ENCODE measurements around the gene MAVS. TPM values are rescaled to one million over a fixed set of nuclear protein-coding genes. Genes with fewer than 3 reads are reported as not detected.

MAVS gene
- total and polyA plus RNA-seq, 2 donors (not counting 3 experiments of a cell fraction or from before 2014, with no cell fraction given), result 18.8 to 40.7 TPM

GRCh38 chr20:3803854-3804253, 42.8 kb upstream of the MAVS start:
- no peak for FAIRE-seq
- no peak overlapping the region for H3K4me3 ChIP-seq (replicated peaks in 1 of 3; ENCODE audit: insufficient read depth in 1 of 3, low read depth in 1 of 3, low read length in 3 of 3)
- H3K27me3 ChIP-seq (ENCODE audit: control insufficient read depth in 2 of 2, insufficient read depth in 2 of 2, low read length in 2 of 2), result no peaks in the 10 kb centered on the region
- no peak overlapping the region for H3K9ac ChIP-seq (replicated peaks; ENCODE audit: extremely low read depth, insufficient read depth, low read length)
- H3K27ac ChIP-seq (ENCODE audit: insufficient read depth, low read depth, low read length), result no peak overlapping the region
- no peak overlapping the region for H2AFZ ChIP-seq (ENCODE audit: low read depth, low read length)
- no peak for DNase-seq (ENCODE audit: low read depth, low spot score)
- intact Hi-C loops (cut with micrococcal nuclease) (no loop called here), dilution Hi-C loops (cut with MboI; ENCODE audit: extremely low pct_ligation_motif_present, low sequenced_read_pairs) (no loop called here)
- no peaks in the 10 kb centered on the region for H3K9me3 ChIP-seq (replicated peaks; ENCODE audit: control insufficient read depth, insufficient read depth, low read length)
- TF ChIP-seq MYC (IDR thresholded peaks at IDR 0.05; ENCODE audit: low read depth, low read length), result no peak
- TF ChIP-seq CTCF (IDR thresholded peaks at IDR 0.05; ENCODE audit: extremely low read depth in 1 of 2, insufficient read depth in 1 of 2, low read depth in 1 of 2, low read length in 2 of 2), result no peak
- TF ChIP-seq FOS (IDR thresholded peaks at IDR 0.05; ENCODE audit: borderline replicate concordance, insufficient read depth, low read length), result no peak
- TF ChIP-seq POLR2A (IDR thresholded peaks at IDR 0.05; ENCODE audit: low read depth, low read length), result no peak
- TF ChIP-seq EZH2 (IDR thresholded peaks at IDR 0.05; ENCODE audit: borderline replicate concordance, low read depth, low read length, severe bottlenecking), result no peak
- no peak for TF ChIP-seq GATA2 (IDR thresholded peaks at IDR 0.05; ENCODE audit: insufficient read depth, insufficient read length, low read depth, low read length)
- no peak for TF ChIP-seq JUN (IDR thresholded peaks at IDR 0.05; ENCODE audit: borderline replicate concordance, insufficient read depth, insufficient read length, low read depth)
- TF ChIP-seq MAX (IDR thresholded peaks at IDR 0.05; ENCODE audit: insufficient read depth, insufficient read length), result no peak
- TF ChIP-seq POLR2AphosphoS5 (IDR thresholded peaks at IDR 0.05; ENCODE audit: insufficient read depth, low read depth, low read length), result no peak
- BruUV-seq (replicated peaks), result no TSS peak
- CTCF ChIA-PET, result no interaction called here
- POLR2A ChIA-PET, result no interaction called here
- H3K9me1 ChIP-seq (replicated peaks; ENCODE audit: control insufficient read depth, extremely low read depth, insufficient read depth, low read length), result no peaks in the 10 kb centered on the region
- no peak overlapping the region for H3K4me2 ChIP-seq (ENCODE audit: insufficient read depth, low read length)
- no peaks in the 10 kb centered on the region for H4K20me1 ChIP-seq (replicated peaks; ENCODE audit: control insufficient read depth, extremely low read depth, insufficient read depth, low read length)
- peaks cover 23% of the 10 kb centered on the region for H3K4me1 ChIP-seq (ENCODE audit: control insufficient read depth, extremely low read depth, insufficient read depth, low read length)
- H3K79me2 ChIP-seq (ENCODE audit: control insufficient read depth, insufficient read depth, low read length), result peaks cover 5% of the 10 kb centered on the region
- peaks cover 0 to 26% of the 10 kb centered on the region in 2 experiments for H3K36me3 ChIP-seq (ENCODE audit: control insufficient read depth in 2 of 2, extremely low read depth in 1 of 2, insufficient read depth in 2 of 2, low read length in 2 of 2)
